HCT116 (cell line): ENCODE results near the gene PRPF31. TPM values are rescaled to one million over a fixed set of nuclear protein-coding genes. Genes with fewer than 3 reads are reported as not detected.

Experiments used
- ATAC-seq: fragments of 200-7000 bp; cut with Tn5 transposase; 2 replicates; pipeline ENCODE4 v1.9.1; 2020; ENCODE audit warnings: mild to moderate bottlenecking, moderate library complexity
- BruUV-seq: library from RNA; stranded (reverse); fragments of 400-500 nt; replicated peaks from 2 replicates; lab custom pipeline; 2021; lab: Mats Ljungman, UMichigan
- CTCF ChIA-PET: fragments of 300-600 bp; sonication (Branson Sonifier 250); formaldehyde crosslinking; loops from one replicate; lab custom pipeline; 2021; ENCODE audit warnings: antibody characterized with exemption; lab: Charles Lee
- POLR2A ChIA-PET: fragments of 300-600, 350-600 bp; sonication (Branson Sonifier 250); formaldehyde crosslinking; loops from one replicate; lab custom pipeline; 2021; ENCODE audit warnings: antibody characterized with exemption; lab: Charles Lee
- RAD21 ChIA-PET, 2 experiments: fragments of 300-600 bp; sonication (Branson Sonifier 250); formaldehyde crosslinking; loops; one replicate each; lab custom pipeline; 2023; ENCODE audit warnings: low total read pairs in 2 of 2; ENCODE audit not compliant: uncharacterized antibody in 2 of 2, unreplicated experiment in 2 of 2, low non-redundant PET in 1 of 2; lab: Charles Lee
- DNase-seq: peaks from one replicate; pipeline ENCODE4 v3.0.0-alpha.2; 2010; ENCODE audit warnings: low read depth, low spot score
- H2AFZ ChIP-seq: fragments of 200-600 bp; shearing (Covaris generic), sonication (generic); 2 replicates; pipeline ENCODE4 v1.6.1; 2017; ENCODE audit warnings: low read depth, mixed run types, mixed read lengths, antibody characterized with exemption, low read length; ENCODE audit not compliant: poor library complexity, severe bottlenecking
- H3K27ac ChIP-seq: 2 replicates; pipeline ENCODE4 v1.5.1; 2012; ENCODE audit warnings: low read depth, low read length
- H3K27me3 ChIP-seq: fragments of 200-600 bp; sonication (generic); 2 replicates; pipeline ENCODE4 v1.6.1; 2016; ENCODE audit warnings: mixed run types, low read length, mixed read lengths; ENCODE audit not compliant: insufficient read depth
- H3K36me3 ChIP-seq, 2 experiments: fragments of 200-500 bp in 1 of 2; fragments of 200-600 bp in 1 of 2; sonication (Bioruptor generic) in 1 of 2; sonication (generic) in 1 of 2; 2 replicates each; pipeline versions ENCODE4 v1.5.1 to v1.6.1; 2014 to 2016; ENCODE audit warnings: low read length in 2 of 2, inconsistent platforms in 1 of 2, mixed read lengths in 1 of 2, mixed run types in 1 of 2; ENCODE audit not compliant: insufficient read depth in 2 of 2, control insufficient read depth in 1 of 2
- H3K4me1 ChIP-seq, 2 experiments: fragments of 200-600 bp in 1 of 2; sonication (generic) in 1 of 2; 2 replicates each; pipeline versions ENCODE4 v1.5.1 to v1.6.1; 2012 to 2017; ENCODE audit warnings: low read length in 2 of 2, inconsistent platforms in 1 of 2, mild to moderate bottlenecking in 1 of 2, mixed read lengths in 1 of 2, mixed run types in 1 of 2, moderate library complexity in 1 of 2; ENCODE audit not compliant: insufficient read depth in 2 of 2, control insufficient read depth in 1 of 2
- H3K4me2 ChIP-seq: fragments of 200-600 bp; sonication (generic); 2 replicates; pipeline ENCODE4 v1.6.1; 2017; ENCODE audit warnings: mixed run types, low read length, mixed read lengths
- H3K4me3 ChIP-seq, 2 experiments: fragments of 200-600 bp in 1 of 2; sonication (generic) in 1 of 2; replicated peaks in 1 of 2; 2 replicates each; pipeline ENCODE4 v1.5.1; 2011 to 2016; ENCODE audit warnings: low read length in 2 of 2, control low read depth in 1 of 2, low read depth in 1 of 2, mild to moderate bottlenecking in 1 of 2, mixed read lengths in 1 of 2, mixed run types in 1 of 2
- H3K79me2 ChIP-seq: fragments of 200-600 bp; sonication (generic); 2 replicates; pipeline ENCODE4 v1.6.1; 2017; ENCODE audit warnings: mild to moderate bottlenecking, mixed run types, low read length, moderate library complexity, mixed read lengths; ENCODE audit not compliant: insufficient read depth
- H3K9ac ChIP-seq: fragments of 200-600 bp; sonication (generic); 2 replicates; pipeline ENCODE4 v1.6.1; 2016; ENCODE audit warnings: low read length, mixed read lengths
- H3K9me2 ChIP-seq: fragments of 200-600 bp; sonication (generic), shearing (Covaris generic); 2 replicates; pipeline ENCODE4 v1.6.1; 2017; ENCODE audit warnings: mixed run types, mild to moderate bottlenecking, moderate library complexity; ENCODE audit not compliant: insufficient read depth
- H3K9me3 ChIP-seq, 2 experiments: fragments of 200-500 bp in 1 of 2; fragments of 200-600 bp in 1 of 2; sonication (Bioruptor generic) in 1 of 2; sonication (generic) in 1 of 2; 2 replicates each; pipeline ENCODE4 v1.6.1; 2014 to 2017; ENCODE audit warnings: low read length in 2 of 2, mixed read lengths in 2 of 2, inconsistent platforms in 1 of 2, low read depth in 1 of 2, mild to moderate bottlenecking in 1 of 2, mixed run types in 1 of 2, moderate library complexity in 1 of 2; ENCODE audit not compliant: control insufficient read depth in 1 of 2, insufficient read depth in 1 of 2
- H4K20me1 ChIP-seq: fragments of 200-600 bp; sonication (generic), shearing (Covaris generic); 2 replicates; pipeline ENCODE4 v1.6.1; 2017; ENCODE audit warnings: mixed run types, mild to moderate bottlenecking, moderate library complexity; ENCODE audit not compliant: insufficient read depth
- CTCF ChIP-seq, 3 experiments: fragments of 200-600 bp in 1 of 3; sonication (generic) in 1 of 3; IDR thresholded peaks in 2 of 3; conservative IDR thresholded peaks in 1 of 3; 2 replicates each; pipeline ENCODE4 v1.5.1; 2012 to 2017; ENCODE audit warnings: low read depth in 2 of 3, low read length in 2 of 3, antibody characterized with exemption in 1 of 3, borderline replicate concordance in 1 of 3, control low read depth in 1 of 3, mild to moderate bottlenecking in 1 of 3, mixed read lengths in 1 of 3, mixed run types in 1 of 3, moderate library complexity in 1 of 3; ENCODE audit not compliant: insufficient read depth in 1 of 3
- EGR1 ChIP-seq: IDR thresholded peaks from 2 replicates; pipeline ENCODE4 v1.6.1; 2012; ENCODE audit warnings: low read depth
- EZH2 ChIP-seq: fragments of 200-600 bp; sonication (generic); IDR thresholded peaks from 2 replicates; pipeline ENCODE4 v1.6.1; 2017; ENCODE audit warnings: antibody characterized with exemption, mixed run types
- EZH2phosphoT487 ChIP-seq: fragments of 200-600 bp; IDR thresholded peaks from 2 replicates; pipeline ENCODE4 v1.6.1; 2018; ENCODE audit warnings: antibody characterized with exemption, borderline replicate concordance
- JUND ChIP-seq: IDR thresholded peaks from 2 replicates; pipeline ENCODE4 v1.6.1; 2012
- MAX ChIP-seq: IDR thresholded peaks from 2 replicates; pipeline ENCODE4 v1.6.1; 2012
- POLR2AphosphoS5 ChIP-seq: IDR thresholded peaks from 2 replicates; pipeline ENCODE4 v1.6.1; 2011; ENCODE audit warnings: mild to moderate bottlenecking, low read depth, low read length, moderate library complexity
- SIN3A ChIP-seq: IDR thresholded peaks from 2 replicates; pipeline ENCODE4 v1.6.1; 2012; ENCODE audit warnings: low read depth
- SP1 ChIP-seq: IDR thresholded peaks from 2 replicates; pipeline ENCODE4 v1.6.1; 2012; ENCODE audit warnings: low read depth
- TCF7L2 ChIP-seq: IDR thresholded peaks from 2 replicates; pipeline ENCODE4 v1.7.0; 2011; ENCODE audit warnings: borderline replicate concordance, inconsistent platforms; ENCODE audit not compliant: insufficient read depth, insufficient read length; ENCODE audit errors: extremely low read depth
- YY1 ChIP-seq: IDR thresholded peaks from 2 replicates; pipeline ENCODE4 v1.6.1; 2011; ENCODE audit warnings: low read length, low read depth, moderate library complexity, mild to moderate bottlenecking; ENCODE audit not compliant: insufficient replicate concordance; ENCODE audit errors: extremely low read depth
- ZFX ChIP-seq: fragments of 450-650 bp; IDR thresholded peaks from 2 replicates; pipeline ENCODE4 v1.6.1; 2017
- intact Hi-C: fragments of 100-400 bp; cut with micrococcal nuclease; formaldehyde crosslinking; loops from 2 replicates; pipeline ENCODE4 v1.10.0; 2022
- total RNA-seq: library from RNA; stranded (reverse); gene quantifications from one replicate; pipeline ENCODE4 v1.2.1, GENCODE V29; 2021; ENCODE audit not compliant: unreplicated experiment

PRPF31 gene
- total RNA-seq, 1 experiment from 2014 or later: 99.0 TPM

GRCh38 chr19:54168174-54168917 is 52.8 kb downstream of the PRPF31 start:
- Histone ChIP-seq H3K27me3 (no peaks in the 10 kb centered on the region), H3K4me3 (no peak overlapping the region), H3K9me3 (no peaks in the 10 kb centered on the region), H3K4me2 (peak overlapping the region; percentile 54; the same call in 1 of the 2 replicates), H3K36me3 (no peaks in the 10 kb centered on the region), H4K20me1 (no peaks in the 10 kb centered on the region), H3K4me1 (peaks cover 6 to 32% of the 10 kb centered on the region in 2 experiments; a peak in 3 of 4 replicates), H3K79me2 (0 out of 2 replicates have a peak, but pooled peaks cover 3% of the 10 kb centered on the region), H3K9me2 (no peaks in the 10 kb centered on the region), H3K27ac (no peak overlapping the region; the same call in 1 of the 2 replicates), H3K9ac (peak overlapping the region; percentile 20; the same call in 1 of the 2 replicates), H2AFZ (no peak overlapping the region)
- ChIA-PET CTCF (interaction anchor here (0.6 to 2.7 kb wide), 10 partner anchors 9 to 208 kb away, joined by 3 to 14 read pairs (median 4); partner anchors contain the start of genes CNOT3, LENG1 and MBOAT7), POLR2A (interaction anchor here (0.7 kb wide), 2 partner anchors 31 to 111 kb away, joined by 3 read pairs; no protein-coding TSS in a partner anchor), RAD21 (no interaction called here)
- TF ChIP-seq CTCF (IDR thresholded peaks at IDR 0.05 in 2 of 3, conservative IDR thresholded peaks at IDR 0.05 in 1 of 3; ENCODE audit: borderline replicate concordance in 1 of 3, insufficient read depth in 1 of 3, low read depth in 2 of 3, low read length in 2 of 3) (peak in 2 of 3 experiments; percentile 66 to 91; a peak in 5 of 6 replicates), YY1 (no peak)
- ATAC-seq (peak; percentile 65), DNase-seq (peak; percentile 69)
- intact Hi-C loops: no loop called here
- no TSS peak for BruUV-seq

- ChIA-PET CTCF (interaction anchor here (0.6 to 2.7 kb wide), 11 partner anchors 10 to 312 kb away, joined by 3 to 14 read pairs (median 3); partner anchors contain the start of genes CNOT3, LENG1, MBOAT7 and TSEN34), POLR2A (interaction anchor here (0.7 kb wide), 1 partner anchor 31 kb away, joined by 3 read pairs; no protein-coding TSS in a partner anchor), RAD21 (no interaction called here)
- H3K9me2 ChIP-seq: no peaks in the 10 kb centered on the region
- BruUV-seq: no TSS peak
- no peaks in the 10 kb centered on the region for H3K36me3 ChIP-seq
- DNase-seq: no peak
- intact Hi-C loops: no loop called here
- no peak for ATAC-seq
- H3K79me2 ChIP-seq: 0 out of 2 replicates have a peak, but pooled peaks cover 3% of the 10 kb centered on the region
- H3K4me1 ChIP-seq: peaks cover 8 to 34% of the 10 kb centered on the region in 2 experiments; a peak in 3 of 4 replicates
- H3K4me2 ChIP-seq: no peak overlapping the region
- H4K20me1 ChIP-seq: no peaks in the 10 kb centered on the region
- no peaks in the 10 kb centered on the region for H3K27me3 ChIP-seq
- H2AFZ ChIP-seq: no peak overlapping the region
- H3K27ac ChIP-seq: no peak overlapping the region
- H3K4me3 ChIP-seq: no peak overlapping the region
- H3K9me3 ChIP-seq: no peaks in the 10 kb centered on the region
- no peak overlapping the region for H3K9ac ChIP-seq
- TF ChIP-seq EZH2phosphoT487 (no peak), JUND (no peak), YY1 (no peak), POLR2AphosphoS5 (no peak), EGR1 (no peak), MAX (no peak), EZH2 (no peak), TCF7L2 (no peak), CTCF (IDR thresholded peaks at IDR 0.05 in 2 of 3, conservative IDR thresholded peaks at IDR 0.05 in 1 of 3; ENCODE audit: borderline replicate concordance in 1 of 3, insufficient read depth in 1 of 3, low read depth in 2 of 3, low read length in 2 of 3) (no peak), SIN3A (no peak), ZFX (no peak), SP1 (no peak)
These were observed 53.7 kb downstream of the PRPF31 start for GRCh38 chr19:54169149-54169740.
